ENCODE measurements around the gene IFRD1.
"Not testable (repeated sequence)": the region's sequence is repeated elsewhere in the genome, so short reads cannot be mapped to it uniquely, and the experiment has no call there.

The IFRD1 gene

DNA sequence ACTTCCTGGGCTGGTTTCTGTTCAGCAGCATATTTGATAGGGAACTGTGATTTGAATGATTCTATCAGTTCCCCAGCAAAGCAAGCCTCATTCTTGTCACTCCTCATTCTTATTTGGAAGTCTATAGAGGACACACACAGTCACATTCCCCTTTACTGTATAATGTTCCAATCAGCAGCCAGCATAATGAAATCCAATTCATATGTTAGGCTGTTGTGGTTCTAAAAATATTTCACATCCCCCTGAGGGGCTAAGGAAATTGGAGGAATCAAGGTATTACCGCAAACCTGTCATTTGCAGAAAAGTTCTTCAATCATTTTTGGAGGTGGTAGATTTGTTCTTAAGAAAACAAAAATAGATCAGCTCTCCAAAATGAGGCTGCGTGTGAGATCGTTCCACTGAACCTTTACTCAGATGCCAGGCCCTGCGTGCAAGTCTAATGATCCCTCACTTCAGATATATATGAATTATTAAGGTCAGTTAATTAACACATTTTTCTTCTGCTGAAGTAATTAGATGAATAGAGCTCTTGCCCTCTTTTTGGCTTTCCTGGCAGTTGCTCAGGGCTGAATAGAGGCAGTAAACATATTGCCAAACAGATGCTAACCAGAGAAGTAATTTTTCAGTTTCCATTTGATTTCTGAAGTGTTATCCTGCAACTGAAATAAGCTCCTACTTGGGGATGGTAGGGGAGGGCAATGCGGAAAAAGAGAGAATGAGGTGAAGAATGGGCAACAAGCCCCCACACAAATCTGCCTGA, 62.4 kb downstream of the IFRD1 start:
- DNase-seq (ENCODE audit: low read depth in 3 of 3, low spot score in 1 of 3) = no peak

DNA sequence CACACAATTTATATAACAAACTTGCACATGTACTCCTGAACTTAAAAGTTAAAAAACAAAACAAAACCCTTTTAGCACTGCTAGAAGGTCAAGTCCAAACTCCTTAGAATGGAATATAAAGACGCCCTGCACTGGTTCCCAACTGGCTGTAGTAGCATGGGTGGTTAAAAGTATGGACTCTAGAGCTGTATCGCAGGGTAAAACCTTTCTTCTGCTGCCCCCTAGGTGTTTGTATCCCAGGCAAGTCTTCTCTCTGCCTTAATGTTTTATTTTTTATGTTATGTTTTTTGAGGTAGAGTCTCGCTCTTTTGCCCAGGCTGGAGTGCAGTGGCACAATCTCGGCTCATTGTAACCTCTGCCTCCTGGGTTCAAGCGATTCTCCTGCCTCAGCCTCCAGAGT, 65.7 kb downstream of the IFRD1 start:
- no peak for DNase-seq (ENCODE audit: low read depth in 3 of 3, low spot score in 1 of 3)

DNA sequence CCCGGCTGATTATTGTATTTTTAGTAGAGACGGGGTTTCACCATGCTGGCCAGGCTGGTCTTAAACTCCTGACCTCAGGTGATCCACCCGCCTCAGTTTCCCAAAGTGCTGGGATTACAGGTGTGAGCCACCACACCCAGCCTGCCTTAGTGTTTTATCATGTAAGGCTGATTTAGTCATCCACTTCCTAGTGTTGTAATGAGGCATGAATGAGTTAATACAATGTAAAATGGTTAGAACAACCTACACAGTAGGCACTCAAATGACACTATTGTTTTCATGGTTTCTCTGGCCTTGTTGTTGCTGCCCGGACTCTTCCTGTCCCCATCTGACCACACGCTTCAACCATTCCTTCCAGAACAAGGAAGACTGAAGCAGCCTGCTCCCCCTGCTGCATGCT, 66.2 kb downstream of the IFRD1 start:
- not testable (repeated sequence) for DNase-seq (ENCODE audit: low read depth in 3 of 3, low spot score in 1 of 3)

DNA sequence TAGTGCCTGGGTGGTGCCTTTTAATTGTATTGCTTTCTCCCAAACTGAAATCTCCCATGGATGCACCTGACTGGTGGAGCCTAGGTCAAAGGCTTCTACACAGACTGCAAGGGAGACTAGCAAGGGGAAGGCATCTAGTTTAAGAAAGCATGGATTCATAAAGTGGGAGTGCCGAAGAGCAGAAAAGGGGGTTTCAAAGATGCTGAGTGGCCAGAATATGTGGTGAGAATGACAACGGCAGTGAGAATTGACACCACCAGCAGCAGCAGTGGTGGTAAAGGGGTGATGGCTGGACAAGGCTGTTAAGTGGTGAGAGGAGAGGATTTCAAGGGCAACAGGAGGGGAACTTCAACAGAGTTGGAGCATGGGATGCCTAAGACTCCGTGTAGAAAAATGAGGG, 67.2 kb downstream of the IFRD1 start:
- DNase-seq (ENCODE audit: low read depth in 3 of 3, low spot score in 1 of 3) = no peak

DNA sequence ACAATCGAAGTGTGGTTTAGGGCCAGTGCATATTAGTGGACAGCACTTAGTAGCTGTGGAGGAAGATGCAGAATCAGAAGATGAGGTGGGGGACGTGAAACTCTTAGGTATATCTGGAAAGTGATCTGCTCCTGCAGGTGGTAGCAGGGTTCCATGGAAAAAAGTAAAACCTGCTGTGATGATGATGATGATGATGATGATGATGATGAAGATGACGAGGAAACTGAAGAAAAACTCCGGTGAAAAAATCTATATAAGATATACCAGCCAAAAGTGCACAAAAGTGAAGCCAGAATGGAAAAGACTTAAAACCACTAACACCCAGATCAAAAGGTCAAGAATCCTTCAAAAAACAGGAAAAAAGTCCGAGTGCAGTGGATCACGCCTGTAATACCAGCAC, 70.5 kb downstream of the IFRD1 start:
- DNase-seq (ENCODE audit: low read depth in 3 of 3, low spot score in 1 of 3) = no peak

DNA sequence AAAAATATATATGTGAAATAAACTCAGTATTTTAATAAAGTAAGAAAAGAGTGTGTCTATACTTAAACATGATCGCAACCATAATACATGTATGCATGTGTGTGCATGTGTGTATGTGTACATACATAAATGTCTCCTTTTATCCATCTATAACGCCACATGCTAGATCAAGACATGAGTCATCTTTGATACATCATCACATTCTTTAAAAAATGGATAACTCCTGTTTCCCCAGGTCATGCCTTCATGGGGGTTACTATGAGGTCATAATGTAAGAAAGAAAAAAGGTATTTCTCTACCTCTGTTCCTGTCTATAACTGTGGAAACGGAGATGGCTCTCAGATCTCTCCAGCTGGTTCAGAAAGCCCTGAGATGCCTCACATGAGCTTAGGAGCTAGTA, 71.7 kb downstream of the IFRD1 start:
- DNase-seq (ENCODE audit: low read depth in 3 of 3, low spot score in 1 of 3) = no peak

DNA sequence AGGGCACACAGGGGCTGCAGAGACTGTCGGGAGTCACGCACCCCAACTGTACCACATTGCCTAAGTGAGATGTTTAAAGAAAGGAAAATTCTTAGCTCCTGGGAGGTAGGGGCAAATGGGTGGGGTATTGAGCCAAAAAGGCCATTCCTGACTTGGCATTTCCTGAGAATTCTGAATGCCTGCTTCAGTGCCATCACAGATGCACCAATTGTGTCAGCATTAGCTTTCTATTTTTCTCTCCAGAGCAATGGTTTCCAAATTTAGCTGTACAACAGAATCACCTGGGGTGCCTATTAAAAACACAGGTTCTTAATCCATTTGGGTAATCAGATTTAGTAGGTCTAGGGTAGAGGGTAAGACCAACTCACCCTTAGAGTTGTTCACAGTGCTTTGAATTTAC, 73.6 kb downstream of the IFRD1 start:
- DNase-seq (ENCODE audit: low read depth in 3 of 3, low spot score in 1 of 3) = no peak
